ENCODE results near the gene TAOK3.
"Not testable (repeated sequence)": the region's sequence is repeated elsewhere in the genome, so short reads cannot be mapped to it uniquely, and the experiment has no call there.

Gene TAOK3

DNA sequence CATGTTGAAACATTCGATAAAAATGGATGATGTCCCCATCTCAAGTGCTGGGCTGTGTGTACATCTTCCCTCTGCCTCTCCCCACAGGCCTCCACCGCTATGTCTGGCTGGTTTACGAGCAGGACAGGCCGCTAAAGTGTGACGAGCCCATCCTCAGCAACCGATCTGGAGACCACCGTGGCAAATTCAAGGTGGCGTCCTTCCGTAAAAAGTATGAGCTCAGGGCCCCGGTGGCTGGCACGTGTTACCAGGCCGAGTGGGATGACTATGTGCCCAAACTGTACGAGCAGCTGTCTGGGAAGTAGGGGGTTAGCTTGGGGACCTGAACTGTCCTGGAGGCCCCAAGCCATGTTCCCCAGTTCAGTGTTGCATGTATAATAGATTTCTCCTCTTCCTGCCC is 228.2 kb downstream of the TAOK3 start:
- DNase-seq (ENCODE audit: low read depth in 3 of 3, low spot score in 1 of 3), result no peak

DNA sequence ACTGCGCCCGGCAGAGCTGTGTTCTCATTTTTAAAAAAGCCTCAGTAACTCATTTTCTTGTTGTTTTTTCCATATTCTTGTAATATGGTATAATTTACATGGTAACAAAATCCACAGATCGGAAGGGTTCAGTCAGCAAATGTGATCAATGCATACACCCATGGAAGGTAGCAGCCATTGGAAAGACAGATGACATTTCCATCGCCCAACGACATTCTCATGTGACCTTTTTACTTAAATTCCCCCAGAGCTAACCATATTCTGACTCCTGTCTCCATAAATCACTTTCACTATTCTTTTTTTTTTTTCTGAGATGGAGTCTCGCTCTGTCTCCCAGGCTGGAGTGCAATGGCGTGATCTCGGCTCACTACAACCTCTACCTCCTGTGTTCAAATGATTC is 231.9 kb downstream of the TAOK3 start:
- DNase-seq (ENCODE audit: low read depth in 3 of 3, low spot score in 1 of 3), result no peak

DNA sequence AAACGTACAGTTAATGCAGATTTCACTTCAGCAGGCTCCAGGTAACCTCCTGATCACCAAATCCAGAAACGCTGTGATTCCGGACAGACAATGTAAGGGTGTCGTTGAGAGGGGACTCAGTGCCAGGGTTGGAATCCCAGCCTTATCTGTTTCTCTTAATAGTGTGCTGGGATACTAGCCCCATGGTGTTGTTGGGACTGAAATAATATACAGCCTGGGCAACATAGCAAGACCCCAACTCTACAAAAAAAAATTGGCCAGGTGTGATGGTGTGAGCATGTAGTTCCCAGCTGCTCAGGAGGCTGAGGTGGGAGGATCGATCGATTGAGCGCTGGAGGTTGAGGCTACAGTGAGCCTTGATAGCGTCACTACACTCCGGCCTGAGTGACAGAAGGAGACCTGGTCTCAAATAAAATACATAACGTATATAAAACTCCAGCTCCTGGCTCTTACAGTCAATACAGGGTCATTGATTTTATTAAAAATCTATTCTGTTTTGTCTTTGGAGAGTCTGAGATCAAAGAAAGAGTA is 235.5 kb downstream of the TAOK3 start:
- DNase-seq (ENCODE audit: low read depth in 3 of 3, low spot score in 1 of 3), result no peak

DNA sequence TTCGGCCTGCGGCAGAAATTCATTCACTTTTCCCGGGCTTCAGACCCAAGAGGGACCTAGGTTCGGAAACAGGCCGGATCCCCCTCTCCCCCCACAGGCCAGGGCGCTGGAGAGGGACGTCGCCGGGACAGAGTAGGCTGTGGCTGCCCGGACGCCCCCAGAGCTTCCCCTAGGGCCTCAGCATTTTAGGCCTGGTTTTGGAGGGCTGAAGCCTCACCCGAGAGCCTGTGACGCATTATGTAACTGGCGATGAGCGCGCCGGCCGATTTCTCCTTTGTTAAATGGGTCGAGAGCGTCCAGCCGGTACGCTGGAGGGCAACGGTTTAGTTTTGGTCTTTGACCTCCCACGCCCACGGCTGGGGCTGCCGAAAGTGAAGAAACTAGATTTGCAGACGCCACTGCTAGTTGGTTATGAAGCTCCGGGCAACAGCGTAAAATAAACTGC is 236.1 kb downstream of the TAOK3 start:
- peak in 1 of 3 donors; percentile 31 for DNase-seq (ENCODE audit: low read depth in 3 of 3, low spot score in 1 of 3)

DNA sequence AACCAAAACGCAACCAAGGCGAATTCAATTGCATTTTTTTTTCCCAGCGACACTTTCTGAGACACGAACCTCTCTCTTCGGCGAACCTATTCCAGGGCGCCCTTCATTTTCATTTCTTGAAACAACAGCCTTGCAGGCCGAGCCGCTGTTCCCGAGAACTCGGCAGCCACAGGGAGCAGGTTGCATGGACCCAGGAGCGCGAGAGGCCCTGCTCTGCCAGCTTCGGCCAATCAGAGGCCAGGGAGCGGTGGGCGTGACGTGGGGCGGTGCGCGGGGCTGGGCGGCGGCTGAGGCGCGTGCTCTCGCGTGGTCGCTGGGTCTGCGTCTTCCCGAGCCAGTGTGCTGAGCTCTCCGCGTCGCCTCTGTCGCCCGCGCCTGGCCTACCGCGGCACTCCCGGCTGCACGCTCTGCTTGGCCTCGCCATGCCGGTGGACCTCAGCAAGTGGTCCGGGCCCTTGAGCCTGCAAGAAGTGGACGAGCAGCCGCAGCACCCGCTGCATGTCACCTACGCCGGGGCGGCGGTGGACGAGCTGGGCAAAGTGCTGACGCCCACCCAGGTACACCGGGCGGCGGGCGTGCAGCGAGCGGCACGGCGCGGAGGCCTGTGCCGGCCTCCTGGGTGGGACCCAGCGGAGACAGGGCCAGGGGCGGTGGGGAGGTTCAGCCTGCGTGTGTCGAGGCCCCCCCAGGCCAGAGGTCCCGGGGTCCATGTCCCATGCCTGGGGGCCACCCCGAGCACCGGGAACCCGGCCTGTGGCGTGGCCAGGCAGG is 236.7 kb downstream of the TAOK3 start, which contains the start of gene PEBP1:
Gene PEBP1, plus strand, starts transcription at position 337 of the 771 bp plus-strand sequence. Its CDS starts 86 bp downstream, at position 423.
- DNase-seq (ENCODE audit: low read depth in 3 of 3, low spot score in 1 of 3), result peak; percentile 69 to 90 (median 76)

DNA sequence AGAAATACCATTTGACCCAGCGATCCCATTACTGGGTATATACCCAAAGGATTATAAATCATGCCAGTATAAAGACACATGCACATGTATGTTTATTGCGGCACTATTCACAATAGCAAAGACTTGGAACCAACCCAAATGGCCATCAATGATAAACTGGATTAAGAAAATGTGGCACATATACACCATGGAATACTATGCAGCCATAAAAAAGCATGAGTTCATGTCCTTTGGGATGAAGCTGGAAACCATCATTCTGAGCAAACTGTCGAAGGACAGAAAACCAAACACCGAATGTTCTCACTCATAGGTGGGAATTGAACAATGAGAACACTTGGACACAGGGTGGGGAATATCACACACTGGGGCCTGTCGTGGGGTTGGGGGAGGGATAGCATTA is 243.3 kb downstream of the TAOK3 start:
- not testable (repeated sequence) for DNase-seq (ENCODE audit: low read depth in 3 of 3, low spot score in 1 of 3)

DNA sequence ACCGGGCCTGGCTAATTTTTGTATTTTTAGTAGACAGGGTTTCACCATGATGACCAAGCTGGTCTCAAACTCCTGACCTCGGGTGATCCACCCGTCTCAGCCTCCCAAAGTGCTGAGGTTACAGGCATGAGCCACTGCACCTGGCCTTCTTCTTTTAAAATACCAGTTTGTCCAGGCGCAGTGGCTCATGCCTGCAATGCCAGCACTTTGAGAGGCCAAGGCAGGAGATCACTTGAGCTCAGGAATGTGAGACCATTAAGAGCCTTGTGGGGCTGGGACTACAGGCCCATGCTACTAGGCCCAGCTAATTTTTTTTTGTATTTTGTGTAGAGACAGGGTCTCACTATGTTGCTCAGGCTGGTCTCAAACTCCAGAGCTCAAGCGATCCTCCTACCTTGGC is 244.8 kb downstream of the TAOK3 start:
- no peak for DNase-seq (ENCODE audit: low read depth in 3 of 3, low spot score in 1 of 3)

DNA sequence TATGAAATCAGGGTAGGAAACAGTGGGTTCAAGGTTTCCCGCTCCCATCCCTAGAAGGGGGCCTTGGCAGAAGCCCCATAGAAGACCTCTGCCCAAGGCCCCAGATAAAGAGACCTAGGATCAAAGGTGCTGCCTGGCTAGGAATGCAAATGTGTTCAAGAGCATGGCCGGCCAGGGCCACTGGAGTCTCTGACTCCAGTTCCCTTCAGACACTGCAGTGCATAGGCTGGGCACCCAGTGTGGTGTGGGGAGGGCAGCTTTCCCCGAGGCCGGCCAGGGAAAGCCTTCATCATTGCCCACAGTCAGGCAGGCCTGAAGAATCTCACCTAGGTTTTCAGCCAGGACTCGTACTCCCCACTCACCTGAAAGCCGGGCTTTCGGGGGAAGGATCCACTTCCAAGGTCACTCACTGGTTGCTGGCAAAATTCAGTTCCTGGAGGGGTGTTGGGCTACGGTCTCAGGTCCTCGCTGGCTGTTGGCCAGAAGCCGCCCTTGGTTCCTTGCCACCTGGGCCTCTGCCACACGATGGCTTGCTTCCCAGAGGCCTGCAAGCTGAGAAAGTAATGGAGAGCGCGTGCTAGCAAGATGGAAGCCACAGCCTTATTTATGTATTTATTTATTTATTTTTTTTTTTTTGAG is 246.5 kb downstream of the TAOK3 start:
- no peak for DNase-seq (ENCODE audit: low read depth in 3 of 3, low spot score in 1 of 3)

DNA sequence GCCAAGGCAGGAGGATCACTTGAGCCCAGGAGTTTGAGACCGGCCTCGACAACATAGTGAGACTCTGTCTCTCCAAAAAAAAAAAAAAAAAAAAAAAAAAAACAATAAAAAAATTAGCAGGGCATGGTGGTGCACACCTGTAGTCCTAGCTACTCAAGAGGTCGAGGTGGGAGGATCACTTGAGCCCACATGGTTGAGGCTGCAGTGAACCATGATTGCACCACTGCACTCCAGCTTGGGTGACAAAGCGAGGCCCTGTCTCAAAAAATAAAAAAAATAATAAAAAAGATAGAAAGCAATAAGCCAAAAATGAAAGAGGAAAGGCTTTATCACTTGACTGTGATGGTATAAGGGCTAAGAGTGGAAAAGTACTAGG is 247.0 kb downstream of the TAOK3 start:
- no peak for DNase-seq (ENCODE audit: low read depth in 3 of 3, low spot score in 1 of 3)

DNA sequence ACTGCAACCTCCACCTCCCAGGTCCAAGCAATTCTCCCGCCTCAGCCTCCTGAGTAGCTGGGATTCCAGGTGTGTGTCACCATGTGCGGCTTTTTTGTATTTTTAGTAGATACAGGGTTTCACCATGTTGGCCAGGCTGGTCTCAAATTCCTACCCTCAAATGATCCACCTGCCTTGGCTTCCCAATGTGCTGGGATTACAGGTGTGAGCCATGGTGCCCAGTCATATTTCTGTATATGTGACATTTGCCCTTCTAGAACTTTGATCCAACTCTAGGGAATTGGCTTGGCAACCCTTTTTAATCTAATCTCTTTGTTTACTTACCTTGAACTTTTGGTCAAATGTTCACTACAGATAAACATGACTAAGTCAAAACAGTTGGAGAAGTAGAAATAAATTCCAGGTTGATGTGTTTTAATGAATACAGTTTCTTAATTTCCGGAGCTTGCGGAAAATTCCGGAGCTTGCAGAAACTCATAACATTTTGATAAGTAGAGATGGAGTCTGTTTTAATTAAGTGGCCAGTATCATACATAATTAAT is 248.3 kb downstream of the TAOK3 start:
- DNase-seq (ENCODE audit: low read depth in 3 of 3, low spot score in 1 of 3), result no peak

DNA sequence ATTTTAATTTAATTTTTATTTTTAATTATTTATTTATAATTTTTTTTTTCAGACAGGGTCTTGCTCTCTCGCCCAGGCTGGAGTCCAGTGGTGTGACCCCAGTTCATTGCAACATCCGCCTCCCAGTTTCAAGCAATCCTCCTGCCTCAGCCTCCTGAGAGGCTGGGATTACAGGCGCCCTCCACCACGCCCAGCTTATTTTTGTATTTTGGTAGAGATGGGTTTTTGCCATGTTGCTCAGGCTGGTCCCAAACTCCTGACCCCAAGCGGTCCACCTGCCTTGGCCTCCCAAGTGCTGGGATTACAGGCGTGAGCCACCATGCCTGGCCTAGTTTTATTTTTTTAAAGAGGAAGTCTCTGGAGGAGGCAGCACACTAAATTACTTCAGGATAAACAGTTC is 250.4 kb downstream of the TAOK3 start:
- DNase-seq (ENCODE audit: low read depth in 3 of 3, low spot score in 1 of 3), result no peak

DNA sequence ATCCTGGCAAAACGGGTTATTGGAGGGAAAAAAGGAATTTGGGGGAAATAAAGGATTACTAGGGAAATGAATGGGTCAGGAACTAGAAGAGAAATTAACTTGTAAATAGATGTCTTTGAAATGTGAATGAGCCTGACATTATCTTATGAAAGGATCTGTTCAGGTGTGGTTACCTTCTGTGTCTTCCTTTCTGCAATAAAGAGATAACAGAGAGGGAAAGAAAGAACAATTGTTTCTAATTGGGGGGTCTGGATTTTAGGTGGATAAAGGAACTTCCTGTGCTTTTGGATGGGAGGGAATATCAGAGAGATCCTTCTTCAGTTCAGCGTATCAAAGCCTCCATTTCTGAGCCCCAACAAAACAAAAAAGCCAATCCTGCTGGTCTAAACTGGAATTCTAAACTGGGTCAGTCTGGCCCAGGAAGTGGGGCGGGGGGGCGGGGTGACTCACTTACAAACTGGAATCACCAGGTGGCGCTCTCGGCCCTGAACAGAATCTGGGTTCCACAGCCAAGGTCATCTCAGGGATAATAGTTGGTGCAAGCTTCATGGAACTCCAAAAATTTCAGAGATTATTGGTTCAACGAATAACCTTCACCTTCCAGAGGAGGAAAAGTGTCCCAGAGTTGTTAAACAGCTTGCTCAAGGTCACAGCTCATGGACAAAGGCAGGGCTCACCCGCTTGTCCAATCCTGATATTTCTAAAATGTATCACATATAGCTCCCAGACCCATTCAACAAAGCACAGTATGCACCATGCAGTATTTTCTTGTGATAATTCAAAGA is 251.9 kb downstream of the TAOK3 start:
- peak in 2 of 3 donors; percentile 27 to 46 for DNase-seq (ENCODE audit: low read depth in 3 of 3, low spot score in 1 of 3)

DNA sequence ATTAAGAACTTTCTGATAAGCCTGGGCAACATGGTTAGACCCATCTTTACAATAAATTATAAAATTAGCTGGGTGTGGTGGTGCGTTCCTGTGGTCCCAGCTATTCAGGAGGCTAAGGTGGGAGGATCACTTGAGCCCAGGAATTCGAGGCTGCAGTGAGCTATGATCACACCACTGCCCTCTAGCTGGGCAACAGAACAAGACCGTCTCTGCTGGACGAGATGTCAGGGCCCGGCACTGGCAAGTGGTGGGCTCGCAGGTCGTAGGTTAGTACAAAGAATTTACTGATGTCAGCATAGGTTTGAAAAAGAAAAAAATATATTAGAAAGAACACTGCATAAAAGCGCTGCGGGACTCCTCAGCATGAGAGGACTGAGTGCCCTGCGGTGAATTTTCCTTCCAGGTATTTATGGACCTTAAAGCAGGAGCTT is 253.2 kb downstream of the TAOK3 start:
- DNase-seq (ENCODE audit: low read depth in 3 of 3, low spot score in 1 of 3), result no peak

DNA sequence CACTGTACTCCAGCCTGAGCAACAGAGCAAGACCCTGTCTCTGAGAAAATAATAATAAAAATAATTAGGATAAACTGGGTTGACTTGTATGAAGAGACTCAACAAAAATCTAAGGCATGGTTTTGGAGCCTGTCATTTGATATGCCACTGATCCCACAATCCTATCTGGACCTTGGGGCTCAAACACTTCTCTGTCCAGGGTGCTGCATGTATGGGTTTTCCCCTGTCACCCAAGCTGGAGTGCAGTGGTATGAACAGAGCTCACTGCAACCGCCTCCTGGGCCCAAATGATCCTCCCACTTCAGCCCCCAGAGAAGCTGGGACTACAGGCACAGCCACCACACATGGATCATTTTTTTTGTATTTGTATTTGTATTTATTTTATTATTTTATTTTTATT is 263.6 kb downstream of the TAOK3 start:
- DNase-seq (ENCODE audit: low read depth in 3 of 3, low spot score in 1 of 3), result no peak

DNA sequence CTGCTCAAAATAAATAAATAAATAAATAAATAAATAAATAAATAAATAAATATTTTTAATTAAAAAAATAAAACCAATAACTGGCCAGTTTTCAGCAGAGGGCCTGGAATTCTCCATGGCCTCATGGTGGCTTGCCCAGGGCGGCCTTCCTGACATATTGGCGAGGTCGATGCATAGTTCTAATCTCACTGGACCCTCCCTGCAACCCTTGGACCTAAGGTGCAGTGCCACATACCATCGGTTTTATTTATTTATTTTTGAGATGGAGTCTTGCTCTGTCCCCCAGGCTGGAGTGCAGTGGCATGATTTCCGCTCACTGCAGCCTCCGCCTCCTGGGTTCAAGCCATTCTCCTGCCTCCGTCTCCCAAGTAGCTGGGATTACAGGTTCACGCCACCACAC is 265.0 kb downstream of the TAOK3 start:
- no peak for DNase-seq (ENCODE audit: low read depth in 3 of 3, low spot score in 1 of 3)

DNA sequence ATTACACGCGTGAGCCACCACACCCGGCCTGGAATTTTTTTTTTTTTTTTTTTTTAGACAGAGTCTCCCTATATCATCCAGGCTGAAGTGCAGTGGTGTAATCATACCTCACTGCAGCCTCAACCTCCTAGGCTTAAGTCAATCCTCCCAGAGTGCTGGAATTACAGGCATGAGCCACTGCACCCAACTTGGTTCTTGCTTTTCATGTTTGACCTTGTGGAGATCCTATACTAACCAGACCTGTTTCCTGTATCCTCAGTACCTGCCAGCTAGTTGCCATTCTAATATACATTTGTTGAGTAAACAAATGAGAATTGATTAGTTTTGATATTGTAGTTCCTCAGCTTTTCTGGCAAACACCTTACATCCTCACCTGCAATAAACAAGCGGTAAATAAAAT is 265.7 kb downstream of the TAOK3 start:
- DNase-seq (ENCODE audit: low read depth in 3 of 3, low spot score in 1 of 3), result no peak

DNA sequence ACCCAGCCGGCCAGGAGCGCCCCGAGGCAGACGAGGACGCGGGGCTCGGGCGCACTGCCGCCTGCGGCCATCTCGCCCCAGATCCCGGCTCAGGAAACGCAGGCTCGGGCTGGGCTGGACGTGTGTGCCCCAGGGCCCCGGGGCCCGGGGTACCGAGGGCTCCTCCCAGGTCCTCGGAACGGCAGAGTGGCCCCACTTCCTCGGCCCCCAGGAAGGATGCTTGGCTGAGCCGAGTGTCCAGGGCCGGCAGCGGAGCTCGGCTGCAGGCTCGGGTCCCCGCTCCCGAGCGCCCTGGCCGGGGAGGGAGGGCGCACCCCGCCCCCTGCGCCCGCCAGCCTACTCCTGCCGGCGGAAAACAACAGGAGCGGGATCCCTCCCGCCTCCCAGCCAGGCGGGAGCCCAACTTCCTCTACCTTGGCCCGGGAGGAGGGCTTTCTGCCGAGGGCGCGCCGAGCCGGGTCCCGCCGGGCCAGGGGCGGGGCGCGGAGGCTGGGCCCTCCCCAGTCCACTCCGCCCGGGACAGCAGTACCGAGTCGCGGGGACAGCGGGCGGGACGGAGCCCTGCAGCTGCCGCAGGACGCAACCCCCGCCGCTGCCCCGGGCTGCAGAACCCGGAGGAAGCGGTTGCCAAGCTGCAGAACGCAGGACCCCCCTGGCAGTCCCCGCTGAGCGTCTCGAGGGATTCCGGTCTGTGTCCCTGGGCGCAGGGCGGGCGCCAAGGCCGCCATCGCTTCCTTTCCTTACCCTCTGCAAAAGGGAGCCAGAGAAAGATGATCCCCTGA is 268.9 kb downstream of the TAOK3 start, which contains the start of gene VSIG10:
Gene VSIG10, minus strand, starts transcription at position 411 of the 782 bp plus-strand sequence. Its CDS starts 340 bp downstream, at position 71.
- no peak for DNase-seq (ENCODE audit: low read depth in 3 of 3, low spot score in 1 of 3)

DNA sequence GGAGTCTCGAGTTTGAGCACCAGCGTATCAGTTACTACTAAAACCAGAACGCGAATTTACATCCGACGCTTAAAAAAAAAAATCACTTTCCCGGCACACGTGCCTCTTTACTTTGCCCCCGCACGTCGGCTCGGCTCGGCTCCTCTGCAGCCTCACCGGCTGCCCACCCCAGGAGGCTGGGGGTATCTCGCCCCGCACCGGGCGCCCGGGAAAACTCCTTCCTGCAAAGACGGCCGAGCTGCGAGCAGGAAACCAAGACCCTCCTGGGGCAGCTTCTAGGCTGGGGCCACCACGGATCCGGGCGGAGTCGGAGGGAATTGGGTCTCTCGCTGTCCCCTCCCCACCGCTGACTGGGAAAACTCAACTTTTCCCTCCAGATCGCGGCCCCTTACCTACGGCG is 269.5 kb downstream of the TAOK3 start:
- no peak for DNase-seq (ENCODE audit: low read depth in 3 of 3, low spot score in 1 of 3)

DNA sequence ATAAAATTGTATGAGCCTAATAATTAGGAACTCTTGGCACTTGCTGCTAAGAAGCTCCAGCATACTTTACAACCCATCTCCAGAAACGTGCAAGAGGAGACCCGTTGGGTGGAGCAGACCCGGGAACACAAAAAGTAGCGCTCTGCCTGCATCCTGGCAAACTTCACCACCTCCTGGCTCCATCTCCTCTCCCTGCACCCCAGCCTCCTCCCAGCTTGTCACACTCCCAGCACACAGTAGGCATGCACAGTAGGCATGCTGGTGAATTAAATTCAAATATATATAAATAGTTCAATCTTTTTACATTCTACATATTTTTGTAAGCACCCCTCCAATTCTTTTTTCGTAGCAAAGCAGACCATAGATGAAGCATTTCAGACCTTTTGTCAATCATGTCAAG is 270.1 kb downstream of the TAOK3 start:
- no peak for DNase-seq (ENCODE audit: low read depth in 3 of 3, low spot score in 1 of 3)

DNA sequence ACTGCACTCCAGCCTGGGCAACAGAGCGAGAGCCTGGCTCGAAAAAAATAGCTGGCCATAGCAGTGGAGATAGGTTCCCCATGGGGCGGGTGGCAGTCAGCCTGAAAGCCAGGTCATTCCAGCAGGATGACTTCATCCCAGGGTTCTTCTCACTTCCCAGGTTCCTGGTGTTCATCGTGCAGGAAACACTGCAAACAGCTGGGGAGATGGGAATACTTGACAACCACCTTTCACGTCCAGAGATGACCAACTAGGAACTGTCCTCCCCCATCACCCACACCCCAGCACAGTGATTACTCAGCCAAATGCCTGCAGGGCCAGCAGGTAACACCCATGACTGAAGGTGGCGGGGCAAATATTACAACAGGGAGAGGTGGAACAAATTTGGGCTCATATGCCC is 270.6 kb downstream of the TAOK3 start:
- no peak for DNase-seq (ENCODE audit: low read depth in 3 of 3, low spot score in 1 of 3)

Measured in stimulated activated CD4-positive, alpha-beta T cell treated with anti-CD3 and anti-CD28 coated beads, TNF-alpha, amount 100 ng/mL, for 1 hour (primary cell).